NCI-H146 treated with DMSO at 0.1 percent for 48 hours (cell line): ENCODE results near the gene SLC35F4.

Source experiments
- DNase-seq: peaks from one replicate; lab custom pipeline; 2025; ENCODE audit not compliant: unreplicated experiment; lab: John Stamatoyannopoulos, UW

SLC35F4 gene

GRCh38 chr14:57641776-57642175 lies 224.1 kb downstream of the SLC35F4 start:
- DNase-seq, result no peak

GRCh38 chr14:57640036-57640435 lies 225.9 kb downstream of the SLC35F4 start:
- DNase-seq, result no peak

- DNase-seq, result no peak
Observed at GRCh38 chr14:57637901-57638300, 228.0 kb downstream of the SLC35F4 start.

GRCh38 chr14:57634335-57634734 lies 231.6 kb downstream of the SLC35F4 start:
- no peak for DNase-seq

GRCh38 chr14:57632649-57633048 lies 233.2 kb downstream of the SLC35F4 start:
- DNase-seq, result no peak

GRCh38 chr14:57617510-57617909 lies 248.4 kb downstream of the SLC35F4 start:
- no peak for DNase-seq

- no peak for DNase-seq
Observed at GRCh38 chr14:57612946-57613345, 252.9 kb downstream of the SLC35F4 start.

GRCh38 chr14:57611555-57612075 lies 254.3 kb downstream of the SLC35F4 start:
- no peak for DNase-seq

- DNase-seq, result no peak
Observed at GRCh38 chr14:57610631-57611030, 255.3 kb downstream of the SLC35F4 start.

GRCh38 chr14:57609192-57610075 lies 256.5 kb downstream of the SLC35F4 start:
- DNase-seq, result no peak

GRCh38 chr14:57607086-57607485 lies 258.8 kb downstream of the SLC35F4 start:
- no peak for DNase-seq

GRCh38 chr14:57583396-57583795 lies 282.5 kb downstream of the SLC35F4 start:
- no peak for DNase-seq

- DNase-seq, result no peak
Observed at GRCh38 chr14:57582746-57583145, 283.1 kb downstream of the SLC35F4 start.

- no peak for DNase-seq
Observed at GRCh38 chr14:57578801-57579200, 287.1 kb downstream of the SLC35F4 start.

GRCh38 chr14:57576498-57576897 lies 289.4 kb downstream of the SLC35F4 start:
- no peak for DNase-seq

GRCh38 chr14:57575482-57575881 lies 290.4 kb downstream of the SLC35F4 start:
- peak; percentile 56 for DNase-seq

- DNase-seq, result no peak
Observed at GRCh38 chr14:57574617-57575288, 291.1 kb downstream of the SLC35F4 start.

- no peak for DNase-seq
Observed at GRCh38 chr14:57573173-57573572, 292.7 kb downstream of the SLC35F4 start.

- DNase-seq, result no peak
Observed at GRCh38 chr14:57568554-57568953, 297.3 kb downstream of the SLC35F4 start.

- no peak for DNase-seq
Observed at GRCh38 chr14:57567220-57567619, 298.7 kb downstream of the SLC35F4 start.

- DNase-seq, result no peak
Observed at GRCh38 chr14:57560681-57561080, 305.2 kb downstream of the SLC35F4 start.

GRCh38 chr14:57559576-57559975 lies 306.3 kb downstream of the SLC35F4 start:
- DNase-seq, result no peak
